ENCODE data around the gene AMPH. TPM values are rescaled to one million over a fixed set of nuclear protein-coding genes. Genes with fewer than 3 reads are reported as not detected.

Gene AMPH
- total RNA-seq, 1 experiment from 2014 or later = not detected

- H3K4me1 ChIP-seq (ENCODE audit: control insufficient read depth in 1 of 2, insufficient read depth in 2 of 2, low read length in 2 of 2) = no peaks in the 10 kb centered on the region
- no peak overlapping the region for H2AFZ ChIP-seq (ENCODE audit: low read depth, low read length, poor library complexity, severe bottlenecking)
- H3K4me2 ChIP-seq (ENCODE audit: low read length) = no peak overlapping the region
- intact Hi-C loops (cut with micrococcal nuclease) = loop anchor here (10.0 kb wide), 1 partner anchor 1141 kb away; no protein-coding TSS in a partner anchor
- ChIA-PET POLR2A (no interaction called here), RAD21 (ENCODE audit: low non-redundant PET in 1 of 2, low total read pairs in 2 of 2, uncharacterized antibody in 2 of 2, unreplicated experiment in 2 of 2) (no interaction called here), CTCF (no interaction called here)
- H3K4me3 ChIP-seq (replicated peaks in 1 of 2; ENCODE audit: low read depth in 1 of 2, low read length in 2 of 2) = no peak overlapping the region
- H3K9me2 ChIP-seq (ENCODE audit: insufficient read depth) = no peaks in the 10 kb centered on the region
- no peaks in the 10 kb centered on the region for H4K20me1 ChIP-seq (ENCODE audit: insufficient read depth)
- no peak for DNase-seq (ENCODE audit: low read depth, low spot score)
- BruUV-seq (replicated peaks) = no TSS peak
- no peaks in the 10 kb centered on the region for H3K79me2 ChIP-seq (ENCODE audit: insufficient read depth, low read length)
- peaks cover 13% of the 10 kb centered on the region for H3K27me3 ChIP-seq (ENCODE audit: insufficient read depth, low read length)
- no peak for ATAC-seq
- H3K9ac ChIP-seq (ENCODE audit: low read length) = no peak overlapping the region
- H3K9me3 ChIP-seq (ENCODE audit: control insufficient read depth in 1 of 2, insufficient read depth in 1 of 2, low read depth in 1 of 2, low read length in 2 of 2) = no peaks in the 10 kb centered on the region
- no peak for TF ChIP-seq ATF3 (IDR thresholded peaks at IDR 0.05)
- no peak for TF ChIP-seq POLR2A (IDR thresholded peaks at IDR 0.05; ENCODE audit: borderline replicate concordance, extremely low read depth, insufficient read depth, insufficient read length)
- no peak for TF ChIP-seq SIN3A (IDR thresholded peaks at IDR 0.05; ENCODE audit: low read depth)
- TF ChIP-seq ZNF274 (IDR thresholded peaks at IDR 0.05; ENCODE audit: low read depth, low read length) = no peak
- TF ChIP-seq RAD21 (IDR thresholded peaks at IDR 0.05; ENCODE audit: low read depth) = no peak
- TF ChIP-seq ZBTB33 (IDR thresholded peaks at IDR 0.05; ENCODE audit: extremely low read depth, insufficient replicate concordance, low read length) = no peak
- TF ChIP-seq MAX (IDR thresholded peaks at IDR 0.05) = no peak
- no peaks in the 10 kb centered on the region for H3K36me3 ChIP-seq (ENCODE audit: control insufficient read depth in 1 of 2, insufficient read depth in 2 of 2, low read length in 2 of 2)
- no peak overlapping the region for H3K27ac ChIP-seq (ENCODE audit: low read depth, low read length)
Measured at GRCh38 chr7:38375453-38375852, 255.7 kb downstream of the AMPH start.

- Histone ChIP-seq H3K4me3 (replicated peaks in 1 of 2; ENCODE audit: low read depth in 1 of 2, low read length in 2 of 2) (no peak overlapping the region), H2AFZ (ENCODE audit: low read depth, low read length, poor library complexity, severe bottlenecking) (no peak overlapping the region), H3K9me2 (ENCODE audit: insufficient read depth) (no peaks in the 10 kb centered on the region), H3K9ac (ENCODE audit: low read length) (no peak overlapping the region), H3K27me3 (ENCODE audit: insufficient read depth, low read length) (peaks cover 9% of the 10 kb centered on the region), H3K36me3 (ENCODE audit: control insufficient read depth in 1 of 2, insufficient read depth in 2 of 2, low read length in 2 of 2) (no peaks in the 10 kb centered on the region), H3K27ac (ENCODE audit: low read depth, low read length) (no peak overlapping the region), H3K4me1 (ENCODE audit: control insufficient read depth in 1 of 2, insufficient read depth in 2 of 2, low read length in 2 of 2) (peaks cover 0 to 2% of the 10 kb centered on the region in 2 experiments; a peak in 2 of 4 replicates), H3K4me2 (ENCODE audit: low read length) (no peak overlapping the region), H3K79me2 (ENCODE audit: insufficient read depth, low read length) (no peaks in the 10 kb centered on the region), H3K9me3 (ENCODE audit: control insufficient read depth in 1 of 2, insufficient read depth in 1 of 2, low read depth in 1 of 2, low read length in 2 of 2) (no peaks in the 10 kb centered on the region), H4K20me1 (ENCODE audit: insufficient read depth) (no peaks in the 10 kb centered on the region)
- ChIA-PET RAD21 (ENCODE audit: low non-redundant PET in 1 of 2, low total read pairs in 2 of 2, uncharacterized antibody in 2 of 2, unreplicated experiment in 2 of 2) (interaction anchor here in 1 of 2 experiments (1.0 kb wide), 1 partner anchor 11 kb away, joined by 3 read pairs; no protein-coding TSS in a partner anchor), CTCF (interaction anchor here (0.6 to 1.3 kb wide), 13 partner anchors 10 to 506 kb away, joined by 3 to 11 read pairs (median 5); no protein-coding TSS in a partner anchor), POLR2A (no interaction called here)
- DNase-seq (ENCODE audit: low read depth, low spot score) = no peak
- no peak for TF ChIP-seq POLR2AphosphoS5 (IDR thresholded peaks at IDR 0.05; ENCODE audit: low read depth, low read length)
- TF ChIP-seq RAD21 (IDR thresholded peaks at IDR 0.05; ENCODE audit: low read depth) = peak; percentile 48
- no peak for TF ChIP-seq ATF3 (IDR thresholded peaks at IDR 0.05)
- peak; percentile 26 to 82 (median 65); a peak in 5 of 6 replicates for TF ChIP-seq CTCF (IDR thresholded peaks at IDR 0.05 in 2 of 3, conservative IDR thresholded peaks at IDR 0.05 in 1 of 3; ENCODE audit: borderline replicate concordance in 1 of 3, insufficient read depth in 1 of 3, low read depth in 2 of 3, low read length in 2 of 3)
- no TSS peak for BruUV-seq (replicated peaks)
- ATAC-seq = no peak
- intact Hi-C loops (cut with micrococcal nuclease) = loop anchor here (10.0 kb wide), 1 partner anchor 1140 kb away; no protein-coding TSS in a partner anchor
Measured at GRCh38 chr7:38374507-38374906, 256.7 kb downstream of the AMPH start.

Data from HCT116 (cell line).